GM19351 (cell line): ENCODE data around the gene WRNIP1.

Experiments used
- ATAC-seq: cut with Tn5 transposase; IDR thresholded peaks from one replicate; pipeline ENCODE4 v1.9.1; 2021; ENCODE audit warnings: mild to moderate bottlenecking, moderate library complexity; ENCODE audit not compliant: unreplicated experiment

The WRNIP1 gene

GRCh38 chr6:2740581-2740980, 24.6 kb upstream of the WRNIP1 start:
- no peak for ATAC-seq

DNA sequence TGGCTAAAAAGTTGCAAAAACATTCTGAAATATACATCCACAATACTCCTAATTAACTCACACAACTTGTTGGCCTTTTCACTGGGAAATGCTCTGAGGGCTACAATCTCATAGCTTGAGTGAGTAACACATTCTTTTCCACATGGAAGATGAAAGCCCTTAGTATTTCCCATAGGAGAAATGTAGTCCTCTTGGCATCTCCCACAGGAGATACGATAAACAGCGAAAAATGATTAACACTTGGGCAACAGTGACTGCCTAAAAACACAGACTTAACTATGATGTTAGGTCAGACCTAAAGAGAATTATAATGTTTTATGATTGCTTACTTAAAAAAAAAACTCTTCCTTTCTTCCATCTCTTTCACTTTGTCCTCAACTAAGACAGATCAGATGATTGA, 23.4 kb upstream of the WRNIP1 start:
- no peak for ATAC-seq

DNA sequence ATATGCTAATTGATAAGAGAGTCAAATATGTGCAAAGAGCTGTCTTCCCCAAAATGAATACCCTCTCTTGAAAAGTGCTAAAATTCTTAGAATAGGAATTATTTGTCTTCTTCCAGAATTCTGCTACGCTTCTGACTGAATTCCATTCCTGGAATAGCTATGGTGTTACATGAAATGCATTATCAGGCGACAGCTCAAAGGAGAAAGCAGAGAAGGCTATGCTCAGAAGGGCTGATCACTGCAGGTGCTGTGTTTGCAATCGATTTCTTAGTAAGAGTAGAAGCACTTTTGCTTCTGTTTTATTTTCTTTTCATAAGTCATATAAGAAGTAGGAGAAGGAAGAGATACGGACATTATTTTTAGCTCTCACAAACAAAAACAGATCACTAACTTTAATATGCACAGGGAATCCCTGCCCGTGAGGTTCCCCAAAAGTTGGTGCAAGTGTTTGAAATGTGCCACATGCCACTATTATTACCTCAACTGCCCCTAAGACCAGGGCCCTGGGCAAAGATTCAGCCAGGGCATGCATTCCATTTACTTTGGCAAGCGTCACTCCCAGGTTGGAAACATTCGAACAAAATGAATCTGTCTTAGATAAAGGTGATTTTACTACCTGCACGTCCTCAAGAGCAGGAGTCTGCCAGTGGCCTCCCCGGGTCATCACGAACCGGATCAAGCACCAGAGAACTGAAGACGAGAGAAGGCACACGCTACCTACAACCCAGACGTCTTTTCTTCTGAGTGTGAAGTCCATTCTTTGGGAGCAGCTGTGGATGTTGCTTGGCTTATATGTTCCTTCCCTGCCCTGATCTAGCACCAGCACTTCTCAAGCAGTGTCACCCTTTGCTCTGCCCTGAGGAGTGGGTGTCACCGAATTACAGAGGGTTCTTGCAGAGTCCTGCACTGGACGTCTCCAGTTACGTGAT, 21.6 kb upstream of the WRNIP1 start:
- ATAC-seq, result no peak

DNA sequence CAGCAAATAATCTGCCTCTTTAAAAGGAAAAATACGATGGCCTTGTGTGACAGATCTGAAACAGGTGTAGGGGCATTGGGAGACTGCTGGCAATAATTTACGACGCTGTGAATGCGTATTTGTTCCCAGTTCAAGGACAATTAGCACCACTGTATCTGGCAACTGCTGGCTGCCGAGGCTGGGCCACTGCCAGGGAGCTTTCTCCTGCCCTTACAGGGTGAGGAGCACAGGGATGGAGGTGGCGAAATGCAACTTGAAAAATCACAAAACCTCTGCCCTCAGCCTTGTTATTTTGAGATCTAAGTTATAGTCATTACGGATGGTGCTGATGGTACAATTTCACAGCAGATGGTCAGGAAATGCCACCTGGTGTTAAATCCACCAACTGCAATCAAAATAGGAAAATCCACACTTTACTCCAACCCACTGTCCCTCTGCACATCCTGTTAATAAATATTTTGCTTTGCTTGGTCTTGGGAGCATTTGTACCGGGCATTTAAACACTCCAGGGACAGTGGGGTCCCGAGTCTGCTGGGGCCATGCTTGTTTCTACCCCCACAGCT, 20.9 kb upstream of the WRNIP1 start:
- no peak for ATAC-seq

- no peak for ATAC-seq
Measured at GRCh38 chr6:2744778-2745177, 20.4 kb upstream of the WRNIP1 start.

DNA sequence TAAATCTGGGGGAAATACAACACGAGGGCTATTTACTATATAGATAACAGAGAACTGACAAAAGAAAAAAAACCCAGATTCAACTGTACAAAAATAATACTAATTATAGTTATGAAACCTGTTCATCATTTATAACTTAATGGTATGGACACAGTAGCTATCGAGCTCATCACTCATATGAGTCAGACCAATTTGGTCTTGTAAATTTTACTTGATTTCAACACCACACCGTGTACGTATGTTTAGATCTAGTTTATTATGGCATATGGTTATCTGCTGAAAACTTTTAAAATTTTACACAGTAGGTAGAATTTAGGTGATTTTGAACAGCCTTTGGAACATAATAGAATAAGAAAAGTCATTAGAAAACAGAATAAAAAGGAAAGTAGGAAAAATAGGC, 19.9 kb upstream of the WRNIP1 start:
- ATAC-seq, result no peak

DNA sequence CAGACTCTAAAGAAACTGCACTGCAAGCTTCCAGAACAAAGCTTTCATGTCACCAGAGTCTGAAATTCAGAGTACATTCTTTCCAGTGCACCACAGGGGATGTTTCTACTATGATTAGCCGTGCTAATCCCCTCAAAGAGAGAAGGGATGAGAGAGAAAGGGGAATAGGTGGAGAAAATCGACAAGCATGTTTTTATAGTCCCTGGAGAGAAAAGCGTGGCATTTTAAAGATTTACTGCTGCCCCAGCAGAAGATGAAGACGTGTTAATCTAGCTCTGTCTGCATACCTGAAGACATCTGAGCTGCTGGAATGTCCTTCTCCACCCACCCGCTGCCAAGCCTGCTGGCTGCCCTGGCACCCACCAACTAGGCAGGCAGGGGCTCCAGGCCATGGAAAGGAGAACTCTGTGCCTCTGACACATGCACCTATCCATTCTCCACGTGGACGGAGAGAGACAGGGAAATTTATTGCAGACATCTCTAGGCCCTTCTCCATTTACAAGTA, 18.6 kb upstream of the WRNIP1 start:
- no peak for ATAC-seq

GRCh38 chr6:2748183-2748582, 17.0 kb upstream of the WRNIP1 start:
- ATAC-seq, result no peak

GRCh38 chr6:2749969-2750600, 15.1 kb upstream of the WRNIP1 start:
- ATAC-seq, result no peak

DNA sequence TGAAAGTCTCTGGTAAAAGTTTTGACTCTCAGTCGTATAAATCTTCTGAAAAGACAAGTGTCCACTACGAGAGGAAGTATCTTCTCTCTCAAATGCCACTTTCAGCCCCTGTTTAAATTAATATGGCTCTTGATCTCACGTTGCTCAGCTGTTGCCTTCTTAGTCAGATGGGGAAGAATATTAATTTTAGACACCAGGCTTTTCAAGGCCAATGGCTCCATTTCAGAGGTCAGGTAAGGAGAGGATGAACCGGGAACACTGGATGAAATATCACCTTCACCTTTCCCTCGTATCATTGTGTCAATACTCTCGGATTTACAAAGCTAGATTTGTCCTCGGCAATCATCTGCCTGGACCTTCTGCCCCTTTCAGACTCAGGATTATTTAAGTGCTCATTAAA, 14.4 kb upstream of the WRNIP1 start, which contains the start of gene MYLK4:
TSS of gene MYLK4 (minus strand) at position 91 of the 400 bp plus-strand sequence. CDS start 1,628 bp downstream, outside the sequence.
- no peak for ATAC-seq

DNA sequence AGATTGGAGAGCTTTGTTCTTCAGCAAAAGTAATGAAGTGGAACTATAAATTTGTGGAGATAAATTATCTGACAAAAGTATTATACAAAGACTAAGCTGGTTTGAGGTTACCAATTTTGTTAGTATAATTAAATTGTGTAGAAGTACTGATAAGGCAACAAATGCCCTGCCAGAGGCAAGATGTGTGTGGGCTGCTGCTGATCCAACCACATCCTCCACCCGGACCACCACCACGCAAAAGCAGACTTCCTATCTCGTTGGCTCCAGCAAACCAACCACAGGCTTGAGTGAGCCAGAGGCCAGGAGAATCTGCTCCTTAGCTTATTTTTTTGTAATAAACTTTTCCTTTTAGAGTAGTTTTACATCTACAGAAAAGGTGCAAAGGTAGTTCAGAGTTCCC, 13.3 kb upstream of the WRNIP1 start:
- no peak for ATAC-seq

GRCh38 chr6:2752477-2753109, 12.6 kb upstream of the WRNIP1 start:
- no peak for ATAC-seq

DNA sequence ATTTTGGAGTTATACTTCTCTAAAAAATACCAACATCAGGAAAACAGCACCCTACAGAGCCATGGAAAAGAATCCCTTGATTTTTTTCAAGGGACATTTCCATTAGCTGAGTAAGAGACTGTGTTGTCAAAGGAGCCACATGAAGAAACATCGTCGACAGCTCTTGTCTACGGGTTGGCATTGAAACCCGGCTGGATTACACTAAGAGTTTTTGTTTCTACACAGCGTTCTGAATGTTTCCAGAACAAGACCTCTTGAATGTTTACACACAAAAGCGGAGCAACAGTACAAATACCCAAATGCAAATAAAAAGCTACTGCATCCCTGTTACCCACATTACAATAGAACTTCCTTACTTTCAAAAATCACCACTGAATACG, 12.1 kb upstream of the WRNIP1 start:
- ATAC-seq, result no peak

DNA sequence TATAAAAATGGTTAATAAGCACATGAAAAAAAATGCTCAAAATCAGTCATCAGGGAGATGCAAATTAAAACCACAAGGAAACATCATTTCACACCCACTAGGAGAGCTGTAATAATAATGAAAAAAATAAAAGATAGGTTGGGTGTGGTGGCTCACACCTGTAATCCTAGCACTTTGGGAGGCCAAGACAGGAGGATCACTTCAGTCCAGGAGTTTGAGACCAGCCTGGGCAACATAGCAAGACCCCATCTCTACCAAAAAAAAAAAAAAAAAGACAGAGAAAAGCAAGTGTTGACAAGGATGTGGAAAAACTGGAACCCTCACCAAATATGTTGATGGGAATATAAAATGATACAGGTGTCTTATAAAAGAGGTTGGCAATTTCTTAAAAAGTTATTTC, 11.4 kb upstream of the WRNIP1 start:
- ATAC-seq, result no peak

GRCh38 chr6:2754393-2754792, 10.8 kb upstream of the WRNIP1 start:
- ATAC-seq, result no peak

GRCh38 chr6:2754911-2755310, 10.3 kb upstream of the WRNIP1 start:
- no peak for ATAC-seq

DNA sequence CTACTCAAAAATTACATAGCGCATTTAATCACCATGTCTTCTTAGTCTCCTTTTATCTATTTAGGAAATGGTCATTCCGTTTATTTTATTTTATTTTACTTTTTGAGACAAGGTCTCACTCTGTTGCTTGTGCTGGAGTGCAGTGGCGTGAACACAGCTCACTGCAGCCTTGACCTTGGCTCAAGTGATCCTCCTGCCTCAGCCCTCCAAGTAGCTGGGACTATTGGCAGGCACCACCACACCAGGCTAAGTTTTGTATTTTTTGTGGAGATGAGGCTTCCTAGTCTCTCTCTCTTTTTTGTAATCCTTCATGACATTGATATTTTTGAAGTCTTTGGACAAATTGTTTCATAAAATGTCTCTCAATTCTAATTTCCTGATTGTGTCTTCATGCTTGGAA, 9.7 kb upstream of the WRNIP1 start:
- no peak for ATAC-seq

DNA sequence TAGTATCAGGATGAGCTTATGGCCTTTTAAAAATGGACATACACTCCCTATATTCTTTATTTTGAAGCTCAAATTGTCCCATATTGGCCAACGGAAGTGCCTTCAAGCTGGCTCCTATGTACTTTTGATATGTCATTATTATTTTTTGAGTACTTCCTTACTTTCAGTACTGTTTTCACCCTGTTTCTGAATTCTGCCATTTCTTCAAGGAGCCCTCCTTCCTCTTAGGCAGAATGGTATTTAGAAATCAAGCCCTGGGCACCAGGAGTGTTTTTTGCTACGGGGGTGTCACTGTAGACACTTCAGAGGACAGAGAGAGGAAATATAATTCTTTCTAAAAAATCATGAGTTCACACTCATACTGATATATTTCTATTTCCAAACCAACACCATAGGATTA, 9.0 kb upstream of the WRNIP1 start:
- ATAC-seq, result no peak

GRCh38 chr6:2756687-2757224, 8.4 kb upstream of the WRNIP1 start:
- no peak for ATAC-seq

GRCh38 chr6:2758980-2759379, 6.2 kb upstream of the WRNIP1 start:
- no peak for ATAC-seq
